ENCODE results near the gene UBAP2L.
"Not testable (repeated sequence)": the region's sequence is repeated elsewhere in the genome, so short reads cannot be mapped to it uniquely, and the experiment has no call there.

UBAP2L gene

DNA sequence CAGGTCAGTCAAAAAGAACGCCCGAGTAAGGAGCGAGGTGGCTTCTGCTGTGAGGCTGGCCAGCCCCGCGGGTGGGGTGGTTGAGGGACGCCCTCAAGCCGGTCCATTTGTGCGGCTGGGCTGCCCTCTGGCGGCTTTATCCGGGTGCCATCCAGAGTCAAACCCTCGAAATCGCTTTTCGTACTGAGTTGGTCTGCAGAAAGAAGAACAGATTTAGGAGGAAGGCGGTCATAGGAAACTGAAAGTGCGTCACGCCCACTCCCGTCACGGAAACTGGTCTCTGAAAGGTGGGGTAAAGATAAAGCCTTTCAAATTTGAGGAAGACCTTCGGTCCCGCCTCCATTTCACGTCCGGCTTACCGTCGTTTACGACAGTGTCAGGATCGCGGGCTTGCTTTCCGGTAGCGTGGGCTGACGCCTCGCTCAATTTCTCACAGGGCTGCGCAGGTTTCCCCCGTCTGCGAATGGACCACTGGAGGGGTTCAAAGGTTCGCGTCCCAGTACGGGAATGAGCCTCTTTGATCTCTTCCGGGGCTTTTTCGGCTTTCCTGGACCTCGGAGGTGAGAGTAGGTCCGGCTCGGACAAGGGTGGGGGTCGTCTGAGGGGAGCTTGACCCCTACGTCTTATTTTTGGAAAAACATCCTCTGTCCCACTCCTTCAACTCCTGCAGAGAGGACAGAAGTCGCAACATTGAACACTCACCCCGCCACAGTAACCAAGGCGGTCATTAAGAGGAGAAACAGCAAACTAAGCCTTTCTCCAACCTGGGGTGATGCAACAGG, 51.7 kb downstream of the UBAP2L start, which contains the start of gene HAX1:
Gene HAX1 (plus strand): TSS at position 413 of the 782 bp plus-strand sequence. CDS start 95 bp downstream, at position 508.
- H3K27ac ChIP-seq, result peak within 1 kb of the TSS; percentile 93
- TF ChIP-seq CTCF (conservative IDR thresholded peaks at IDR 0.05), result peak; percentile 90
- TF ChIP-seq ZFX (IDR thresholded peaks at IDR 0.05), result no peak

GRCh38 chr1:154272999-154273563, 52.3 kb downstream of the UBAP2L start:
- H3K27ac ChIP-seq, result peak overlapping the region; percentile 93
- TF ChIP-seq ZFX (IDR thresholded peaks at IDR 0.05) (no peak), CTCF (conservative IDR thresholded peaks at IDR 0.05) (no peak)

DNA sequence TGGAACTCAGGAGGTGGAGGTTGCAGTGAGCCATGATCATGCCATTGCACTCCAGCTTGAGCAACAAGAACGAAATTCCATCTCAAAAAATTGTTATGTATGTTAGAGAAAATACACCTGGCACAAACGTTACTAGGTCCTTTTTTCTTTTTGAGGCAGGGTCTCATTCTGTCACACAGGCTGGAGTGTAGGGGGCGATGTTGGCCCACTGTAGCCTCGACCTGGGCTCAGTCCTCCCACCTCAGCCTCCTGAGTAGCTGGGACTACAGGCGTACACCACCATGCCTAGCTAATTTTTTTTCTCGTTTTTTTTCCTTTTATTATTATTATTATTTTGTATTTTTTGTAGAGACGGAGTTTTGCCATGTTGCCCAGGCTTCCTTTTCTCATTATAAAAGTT, 56.0 kb downstream of the UBAP2L start:
- TF ChIP-seq ZFX (IDR thresholded peaks at IDR 0.05) (no peak), CTCF (conservative IDR thresholded peaks at IDR 0.05) (no peak; the same call in 1 of the 2 replicates)
- no peak overlapping the region for H3K27ac ChIP-seq

DNA sequence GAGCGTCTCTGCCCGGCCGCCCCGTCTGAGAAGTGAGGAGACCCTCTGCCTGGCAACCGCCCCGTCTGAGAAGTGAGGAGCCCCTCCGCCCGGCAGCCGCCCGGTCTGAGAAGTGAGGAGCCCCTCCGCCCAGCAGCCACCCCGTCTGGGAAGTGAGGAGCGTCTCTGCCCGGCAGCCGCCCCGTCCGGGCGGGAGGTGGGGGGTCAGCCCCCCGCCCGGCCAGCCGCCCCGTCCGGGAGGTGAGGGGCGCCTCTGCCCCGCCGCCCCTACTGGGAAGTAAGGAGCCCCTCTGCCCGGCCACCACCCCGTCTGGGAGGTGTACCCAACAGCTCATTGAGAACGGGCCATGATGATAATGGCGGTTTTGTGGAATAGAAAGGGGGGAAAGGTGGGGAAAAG, 66.8 kb downstream of the UBAP2L start:
- not testable (repeated sequence) for H3K27ac ChIP-seq

DNA sequence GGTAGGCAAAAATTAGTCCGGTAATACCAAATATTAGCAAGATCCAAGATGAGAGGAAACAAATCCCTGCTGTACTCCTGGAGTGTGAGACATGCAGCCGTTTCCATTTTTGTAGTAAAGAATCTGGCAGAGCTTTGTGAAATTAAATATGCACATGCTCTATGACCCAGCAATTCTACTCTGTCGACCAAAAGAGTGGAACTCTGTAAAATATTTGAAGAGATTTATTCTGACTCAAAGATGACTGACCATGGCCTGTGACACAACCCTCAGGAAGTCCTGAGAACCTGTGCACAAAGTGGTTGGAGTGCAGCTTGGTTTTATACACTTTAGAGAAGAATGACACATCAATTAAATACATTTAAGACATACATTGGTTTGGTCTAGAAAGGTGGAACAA, 67.9 kb downstream of the UBAP2L start:
- H3K27ac ChIP-seq, result no peak overlapping the region
- TF ChIP-seq ZFX (IDR thresholded peaks at IDR 0.05) (no peak), CTCF (conservative IDR thresholded peaks at IDR 0.05) (no peak)

DNA sequence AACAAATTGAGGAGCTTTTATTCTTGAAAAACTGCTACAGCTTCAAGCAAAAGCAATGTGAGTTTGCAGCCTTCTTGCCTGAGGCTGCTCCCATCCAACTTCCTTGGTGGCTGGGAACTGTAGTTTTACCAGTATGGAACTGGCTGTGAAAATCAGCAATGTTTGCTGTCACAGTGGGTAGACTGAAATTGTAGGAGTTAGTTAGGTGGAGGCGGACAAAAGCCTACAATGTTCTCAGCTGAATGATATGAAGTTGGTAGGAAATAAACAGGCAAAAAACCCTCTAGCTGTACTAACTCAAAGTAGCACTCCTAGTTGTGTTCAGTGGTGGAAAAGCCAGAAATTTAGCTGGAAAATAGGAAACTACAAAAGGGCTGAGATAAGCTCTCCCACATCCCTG, 70.2 kb downstream of the UBAP2L start:
- no peak overlapping the region for H3K27ac ChIP-seq
- TF ChIP-seq ZFX (IDR thresholded peaks at IDR 0.05) (no peak), CTCF (conservative IDR thresholded peaks at IDR 0.05) (no peak)

DNA sequence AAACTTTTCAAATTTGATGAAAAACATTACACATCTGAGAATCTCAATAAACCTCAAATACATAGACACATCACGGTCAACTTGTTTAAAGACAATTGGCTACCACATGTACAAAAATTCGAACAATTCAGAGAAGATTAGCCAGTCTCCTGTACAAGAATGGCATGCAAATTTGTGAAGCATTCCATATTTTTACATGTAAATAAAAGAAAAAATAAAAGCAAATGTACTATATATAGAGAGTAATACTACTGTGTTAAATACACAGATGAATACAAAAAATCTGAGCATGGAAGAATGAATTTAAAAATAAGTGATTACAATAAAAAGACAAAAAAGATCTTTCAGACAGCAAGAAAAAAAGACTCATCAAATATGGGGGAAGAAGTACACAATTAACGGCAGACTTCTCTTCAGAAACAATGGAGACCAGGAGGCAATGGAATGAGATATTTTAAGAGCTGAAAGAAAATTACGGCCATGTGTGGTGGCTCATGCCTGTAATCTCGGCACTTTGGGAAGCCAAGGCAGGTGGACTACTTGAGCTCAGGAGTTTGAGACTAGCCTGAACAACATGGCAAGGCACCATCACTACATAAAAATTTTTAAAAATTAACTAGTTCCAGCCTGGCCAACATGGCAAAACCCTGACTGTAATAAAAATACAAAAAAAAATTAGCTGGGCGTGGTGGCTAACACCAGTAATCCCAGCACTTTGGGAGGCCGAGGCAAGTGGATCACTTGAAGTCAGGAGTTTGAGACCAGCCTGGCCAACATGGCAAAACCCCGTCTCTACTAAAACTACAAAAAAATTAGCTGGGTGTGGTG, 74.9 kb downstream of the UBAP2L start:
- TF ChIP-seq ZFX (IDR thresholded peaks at IDR 0.05) (no peak), CTCF (conservative IDR thresholded peaks at IDR 0.05) (no peak)

More for the DNA sequence above, 74.9 kb downstream of the UBAP2L start:
- H3K27ac ChIP-seq, result no peak overlapping the region
